DMS114 treated with DMSO at 0.1 percent for 48 hours (cell line): ENCODE measurements around the gene RMP24.

Source experiments
- DNase-seq: peaks from one replicate; lab custom pipeline; 2025; ENCODE audit not compliant: unreplicated experiment; lab: John Stamatoyannopoulos, UW

The RMP24 gene

DNA sequence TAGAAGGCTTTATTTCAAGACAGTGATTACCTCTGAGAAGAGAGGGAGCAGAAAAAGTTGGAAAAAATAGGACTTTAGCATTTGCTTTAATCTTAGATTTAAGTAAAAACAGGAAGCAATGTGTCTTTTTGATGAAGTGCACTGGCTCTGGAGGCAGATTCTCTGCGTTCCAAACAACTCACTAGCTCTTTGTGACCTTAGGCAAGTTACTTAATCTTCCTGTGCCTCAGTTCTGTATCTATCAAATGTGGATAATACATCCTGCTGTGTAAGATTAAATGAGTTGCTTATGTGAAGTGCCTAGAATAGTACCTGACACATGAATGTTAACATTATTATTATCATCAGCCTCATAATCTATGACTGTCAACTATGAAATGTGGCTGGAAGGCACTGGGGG, 52.5 kb downstream of the RMP24 start:
- DNase-seq, result no peak

DNA sequence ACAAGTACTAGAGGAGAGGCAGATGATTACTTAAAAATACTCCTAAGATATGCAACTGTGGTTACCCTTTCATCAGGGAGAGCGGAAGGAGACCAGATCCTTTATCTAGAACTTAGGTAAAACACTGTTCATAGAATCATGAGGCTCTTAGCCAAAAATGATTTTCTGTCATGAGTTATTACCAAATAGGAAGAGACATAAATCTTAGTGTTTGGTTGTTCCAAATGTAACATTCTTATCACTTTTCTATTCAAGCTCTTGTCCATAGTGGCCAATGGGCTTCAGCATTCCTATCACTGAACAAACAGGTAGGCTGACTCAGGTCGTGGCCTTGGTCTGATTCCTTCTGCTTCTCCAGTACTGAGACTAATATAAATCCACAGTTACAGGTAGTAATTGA, 56.4 kb downstream of the RMP24 start:
- no peak for DNase-seq
